HS-27A (cell line): ENCODE measurements around the gene S1PR1.

Source experiments
- DNase-seq: peaks from one replicate; pipeline ENCODE4 v3.0.0-alpha.2; 2012; ENCODE audit warnings: low read depth, missing footprints

The S1PR1 gene

DNA sequence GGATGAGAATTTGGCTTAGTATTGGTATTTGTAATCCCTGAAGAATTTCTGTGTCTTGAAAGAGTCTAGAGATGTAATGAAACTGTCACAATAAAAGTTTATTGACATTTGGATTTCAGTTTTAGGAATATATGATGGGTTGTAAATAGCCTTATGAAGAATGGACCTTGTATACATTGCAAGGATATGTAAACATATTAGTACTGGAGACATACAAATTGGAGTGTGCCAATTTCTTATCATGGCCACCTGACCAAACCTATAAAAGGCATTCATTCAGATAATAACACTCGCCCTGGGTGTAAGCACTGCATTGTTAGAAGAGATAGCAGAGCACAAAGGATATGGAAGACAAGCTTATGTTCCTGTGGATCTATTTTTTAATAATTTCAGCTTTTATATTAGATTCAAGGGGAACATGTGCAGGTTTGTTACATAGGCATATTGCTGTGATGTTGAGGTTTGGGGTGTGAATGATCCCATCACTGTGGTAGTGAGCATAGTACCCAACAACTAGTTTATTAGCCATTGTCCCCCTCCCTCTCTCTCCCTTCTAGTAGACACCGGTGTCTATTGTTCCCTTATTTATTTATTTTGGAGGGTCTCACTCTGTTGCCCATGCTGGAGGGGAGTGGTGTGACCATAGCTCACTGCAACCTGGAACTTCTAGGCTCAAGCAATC, 8.6 kb downstream of the S1PR1 start:
- DNase-seq = no peak

DNA sequence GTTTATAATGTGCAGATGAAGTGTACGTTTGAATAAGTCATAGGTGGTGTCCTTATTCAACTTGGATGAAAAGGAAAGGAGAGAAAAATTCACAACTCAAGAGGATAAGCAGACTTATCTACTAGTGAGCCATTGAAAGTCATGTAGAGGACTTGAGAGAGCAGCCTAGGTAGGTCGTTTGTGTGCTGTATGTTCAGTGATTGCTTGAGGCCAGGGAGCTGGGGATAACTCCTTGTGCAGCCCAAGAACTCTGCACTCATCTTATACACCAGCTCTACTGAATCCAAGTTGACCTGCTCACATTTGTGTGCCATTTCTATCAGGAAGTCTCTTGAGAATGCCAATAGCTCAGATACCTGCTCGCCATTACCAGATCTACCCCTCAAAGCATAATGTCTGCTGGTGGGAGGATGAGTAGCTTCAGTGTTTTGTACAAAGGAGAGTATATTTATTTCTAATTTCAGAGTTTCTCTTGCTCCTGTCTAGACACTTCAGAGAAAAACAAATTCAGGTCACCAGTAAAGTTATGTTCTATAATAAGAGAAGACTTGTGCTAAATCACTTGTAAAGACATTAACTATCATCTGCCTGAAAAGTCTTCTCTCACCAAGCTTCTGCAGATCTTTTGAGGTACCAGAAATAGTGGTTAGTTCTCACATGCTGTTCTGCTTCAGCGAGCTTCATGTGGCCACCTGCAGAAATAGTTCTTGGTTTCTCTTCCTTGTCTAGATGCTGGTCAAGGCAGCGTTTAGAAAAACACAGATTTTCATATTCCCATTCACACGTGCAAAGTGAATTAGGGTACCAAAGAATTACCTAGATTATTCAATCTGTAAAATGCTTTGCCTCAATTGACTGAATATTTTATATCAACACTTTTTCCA, 10.8 kb downstream of the S1PR1 start:
- no peak for DNase-seq

DNA sequence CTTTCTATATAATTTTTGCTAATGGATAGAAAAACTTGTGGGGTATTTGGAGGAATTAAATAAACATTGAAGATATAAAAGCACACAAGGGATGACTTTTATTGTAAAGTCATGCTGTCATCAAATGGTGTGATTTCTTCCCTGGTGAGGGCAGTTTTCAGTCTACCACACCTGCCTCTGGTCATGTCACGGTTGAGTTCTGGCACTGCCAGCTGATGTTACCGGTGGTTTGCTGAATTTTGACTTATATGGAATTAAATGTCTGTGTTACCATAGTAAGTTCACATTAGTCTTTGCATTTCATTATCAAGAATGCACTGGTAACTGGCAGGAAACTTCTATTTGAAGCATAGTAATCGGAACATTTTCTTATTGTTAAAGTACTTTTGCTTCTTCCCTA, 13.4 kb downstream of the S1PR1 start:
- DNase-seq = no peak

DNA sequence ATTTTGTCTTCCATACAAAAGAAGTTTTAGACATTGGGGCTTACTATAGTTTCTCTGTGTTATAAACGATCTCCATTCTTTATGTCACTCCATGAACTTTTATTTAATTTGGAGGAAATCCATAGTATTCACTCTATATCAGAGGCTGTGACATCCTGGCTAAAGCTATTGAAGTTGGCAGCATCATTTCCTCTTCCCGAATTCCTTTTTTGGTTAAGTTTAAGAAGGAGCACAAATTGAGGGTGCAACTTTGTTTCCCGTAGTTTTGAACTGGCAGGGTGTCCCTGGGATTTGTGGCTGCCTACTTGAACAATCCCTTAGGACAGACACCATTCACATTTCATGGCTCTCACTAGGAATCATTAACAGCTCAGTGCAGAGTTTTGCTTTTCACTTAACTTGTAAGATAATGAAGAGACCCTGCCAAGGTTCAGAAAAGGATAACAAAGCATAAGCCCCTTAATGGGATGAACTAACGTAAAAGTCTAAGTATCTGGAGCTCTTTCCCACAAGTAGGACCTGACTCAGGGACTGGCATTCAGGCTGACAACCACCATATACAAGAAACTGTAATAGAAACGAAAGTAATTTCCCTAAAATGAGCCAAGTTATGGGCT, 13.9 kb downstream of the S1PR1 start:
- DNase-seq = no peak

DNA sequence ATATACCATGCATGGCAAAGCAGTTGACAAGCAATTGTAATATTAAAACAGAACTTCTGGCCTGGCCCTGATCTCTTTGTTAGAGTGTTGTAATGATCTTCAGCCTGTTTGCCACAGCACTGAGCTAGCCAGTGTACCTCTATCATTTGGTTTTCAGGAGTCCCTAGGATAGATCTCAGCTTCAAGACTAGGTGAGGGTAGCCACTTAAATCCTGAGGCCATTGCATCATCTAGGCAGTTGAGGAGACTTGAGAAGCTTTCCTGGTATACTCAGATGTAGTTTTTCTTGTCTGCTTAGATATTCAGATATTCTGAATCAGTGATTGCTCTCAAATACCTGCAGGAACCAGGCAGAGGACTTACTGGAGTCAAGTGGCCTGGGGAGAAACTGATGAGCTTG, 14.7 kb downstream of the S1PR1 start:
- DNase-seq = no peak

DNA sequence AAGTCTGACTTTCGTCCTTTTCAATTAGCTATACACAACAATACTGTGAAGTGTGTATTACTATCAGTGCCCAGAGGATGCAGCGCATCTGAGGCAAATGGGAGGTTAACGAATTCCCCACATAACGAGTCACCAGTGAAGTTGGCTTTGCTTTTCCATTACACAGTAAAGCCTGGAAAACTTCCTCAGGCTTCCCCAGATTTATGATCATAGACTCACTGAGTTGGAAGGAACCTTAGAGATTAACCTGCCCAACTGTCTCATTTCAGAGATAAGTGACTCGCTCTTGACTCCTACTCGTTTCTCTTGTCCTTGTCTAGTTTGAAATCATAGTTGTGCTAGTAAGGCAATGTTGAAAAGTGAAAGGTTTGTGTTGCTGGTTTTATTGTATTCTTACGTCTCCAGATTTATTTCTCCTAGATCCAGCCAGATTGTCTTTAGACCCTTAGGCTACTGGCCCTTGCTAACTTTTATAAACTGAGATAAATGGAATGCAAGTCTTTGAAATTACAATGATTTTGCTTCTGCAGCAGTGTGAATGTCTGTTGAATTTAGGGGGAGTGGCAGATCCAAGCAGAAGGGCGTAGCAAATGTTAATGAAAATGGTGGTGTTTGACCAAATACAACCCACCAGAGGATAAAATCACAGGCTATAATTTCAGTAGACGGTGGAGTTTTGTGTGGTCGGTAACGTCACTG, 17.3 kb downstream of the S1PR1 start:
- no peak for DNase-seq

DNA sequence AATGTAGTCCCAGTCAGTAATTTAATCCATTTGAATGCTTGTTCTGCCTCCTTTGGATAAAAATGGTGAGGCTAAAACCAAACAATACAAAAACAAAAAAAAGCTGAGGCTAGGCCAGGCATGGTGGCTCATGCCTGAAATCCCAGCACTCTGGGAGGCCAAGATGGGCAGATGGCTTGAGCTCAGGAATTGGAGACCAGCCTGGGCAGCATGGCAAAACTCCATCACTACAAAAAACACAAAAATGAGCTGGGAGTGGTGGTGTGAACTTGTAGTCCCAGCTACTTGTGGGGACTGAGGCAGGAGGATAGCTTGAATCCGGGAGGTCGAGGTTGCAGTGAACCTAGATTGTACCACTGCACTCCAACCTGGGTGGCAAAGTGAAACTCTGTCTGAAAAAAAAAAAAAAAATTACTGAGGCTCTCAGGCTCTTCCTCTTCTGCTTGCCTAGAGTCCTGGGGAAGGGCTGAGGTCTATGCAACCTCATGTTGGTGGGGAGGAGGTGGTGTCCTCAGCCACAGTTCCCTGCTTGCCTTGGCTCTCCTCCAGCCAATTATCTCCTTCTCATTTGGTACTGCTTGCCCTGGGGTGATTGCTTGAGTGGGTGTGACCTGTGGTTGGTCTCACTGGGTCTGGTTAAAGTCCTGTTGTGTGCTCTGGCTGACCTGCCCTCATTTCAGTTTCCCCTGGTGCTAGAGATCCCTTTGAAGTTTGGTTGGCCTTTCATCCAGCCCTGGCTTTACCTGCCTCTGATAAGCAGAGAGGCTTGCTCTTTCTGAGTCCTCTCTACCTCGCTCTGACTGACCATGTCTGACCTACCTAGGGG, 20.9 kb downstream of the S1PR1 start:
- no peak for DNase-seq

DNA sequence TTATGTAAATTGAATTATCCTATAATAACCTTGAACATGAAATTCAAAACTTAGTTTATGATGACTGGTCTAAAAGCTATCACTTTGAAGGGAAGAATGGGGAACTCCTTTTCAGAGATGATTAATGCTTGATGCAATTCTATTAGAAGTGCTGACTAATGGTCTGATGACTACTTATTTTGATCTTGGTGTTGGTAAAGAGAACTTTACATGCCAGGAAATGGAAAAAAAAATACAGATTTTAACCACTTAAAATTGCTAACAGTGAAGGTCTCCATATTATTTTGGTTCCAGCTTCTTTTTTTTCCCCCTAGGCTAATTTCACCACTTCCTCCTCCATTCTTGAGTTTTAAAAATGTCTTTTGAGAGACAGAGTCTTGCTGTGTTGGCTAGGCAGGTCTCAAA, 22.9 kb downstream of the S1PR1 start:
- no peak for DNase-seq

DNA sequence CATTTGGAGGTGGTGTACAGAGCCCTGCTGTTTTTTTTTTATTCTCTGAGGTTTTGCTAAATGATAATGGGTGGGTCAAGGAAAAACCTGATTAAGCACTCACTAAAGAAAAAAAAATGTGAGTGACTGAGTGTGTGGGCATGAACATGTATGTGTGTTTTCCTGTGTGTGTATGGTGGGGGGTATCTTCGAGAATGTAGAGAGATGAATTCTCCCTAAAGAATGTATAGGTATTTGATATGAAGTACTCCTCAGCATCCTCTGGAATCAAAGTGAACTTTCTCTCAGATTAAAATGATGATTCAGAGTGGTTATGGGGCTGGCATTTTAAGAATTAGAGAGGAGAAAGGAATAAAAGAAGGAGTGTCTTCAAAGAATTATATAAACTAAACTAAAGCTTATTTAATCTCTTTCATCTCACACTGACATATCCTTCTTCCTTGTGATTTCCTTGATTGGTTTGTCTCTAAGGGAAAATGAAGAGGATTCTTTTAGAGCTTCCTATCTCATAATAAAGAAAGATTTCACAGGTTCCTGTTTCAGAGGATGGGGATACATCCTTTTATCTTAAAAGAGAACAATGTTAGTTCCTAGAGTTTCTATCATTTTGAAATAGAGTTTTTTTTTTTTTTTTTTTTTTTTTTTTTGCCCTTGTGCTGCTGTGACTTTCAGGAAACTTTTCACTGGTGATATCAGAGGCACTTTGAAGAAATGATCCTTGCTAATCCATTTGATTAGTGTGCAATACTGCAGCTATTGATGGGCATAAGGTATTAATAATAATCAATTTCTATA, 23.9 kb downstream of the S1PR1 start:
- DNase-seq = no peak

DNA sequence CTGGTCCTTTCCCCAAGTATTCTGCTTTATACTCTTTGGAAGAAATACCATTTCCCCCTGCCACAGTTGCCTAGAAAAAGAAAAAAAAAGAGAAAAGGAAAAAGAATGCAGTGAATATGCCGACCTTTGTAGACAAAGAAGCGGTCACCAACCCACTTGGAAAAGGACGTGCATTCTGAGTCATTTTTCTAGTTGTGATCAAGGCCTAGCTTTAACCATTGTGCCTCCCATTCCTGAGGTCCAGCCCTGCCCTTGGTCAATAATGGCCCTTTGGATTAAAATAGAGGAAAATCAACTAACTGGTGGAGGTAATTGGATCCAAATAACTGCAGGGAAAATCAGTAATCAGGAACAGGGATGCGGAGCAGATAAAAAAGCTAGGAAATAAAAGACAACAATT, 24.8 kb downstream of the S1PR1 start:
- no peak for DNase-seq

DNA sequence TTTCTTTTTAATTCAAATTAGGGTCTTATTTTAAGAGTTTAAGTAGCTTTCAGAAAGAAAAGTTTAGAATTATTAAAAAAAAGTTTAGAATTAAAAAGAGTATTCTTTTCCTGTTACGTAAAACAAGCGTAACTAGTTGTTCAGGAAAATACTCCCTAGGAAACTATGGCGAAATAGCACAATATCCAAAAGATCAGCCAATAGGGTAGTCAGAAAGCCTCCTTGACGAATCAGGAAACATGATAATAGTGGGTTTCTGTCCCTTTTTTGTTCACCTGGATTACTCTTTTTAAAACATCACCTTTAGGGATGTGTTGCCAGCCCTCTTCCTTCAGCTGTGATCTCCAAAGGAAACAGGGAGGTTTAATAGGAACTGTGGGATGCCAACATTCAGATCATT, 25.2 kb downstream of the S1PR1 start:
- no peak for DNase-seq

DNA sequence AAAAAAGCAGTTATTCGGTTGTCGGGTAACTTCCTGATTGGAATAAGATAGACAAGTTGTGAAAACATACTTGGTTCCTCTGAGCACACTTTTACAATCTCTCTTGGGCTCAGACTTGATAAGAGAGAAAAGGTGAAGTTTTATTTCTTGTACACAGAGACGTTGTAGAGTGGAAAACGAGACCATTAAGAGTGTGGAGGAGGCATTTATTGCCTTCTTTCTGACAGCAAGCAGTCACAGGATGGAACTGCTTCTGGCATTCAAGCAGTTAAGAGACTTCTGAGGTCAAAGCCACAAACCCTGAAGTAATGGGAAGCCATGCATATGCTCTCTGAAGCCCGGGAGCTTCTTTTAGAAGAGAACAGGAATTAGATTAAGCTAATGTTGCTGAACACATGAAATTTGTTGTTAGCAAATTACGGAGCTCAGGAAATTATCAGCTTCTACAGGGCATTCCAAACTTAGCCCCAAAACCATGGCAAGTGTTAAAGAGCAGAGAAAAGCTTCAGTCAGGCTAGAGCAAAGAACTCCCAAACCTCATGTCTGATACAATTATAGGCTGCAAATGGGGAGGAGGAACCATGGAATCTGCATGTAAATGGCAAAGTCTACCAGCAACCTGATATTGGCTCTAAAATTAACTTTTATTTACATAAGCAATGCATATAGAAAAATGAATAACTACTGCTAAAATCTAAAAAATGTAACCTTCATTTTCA, 26.0 kb downstream of the S1PR1 start:
- DNase-seq = no peak

DNA sequence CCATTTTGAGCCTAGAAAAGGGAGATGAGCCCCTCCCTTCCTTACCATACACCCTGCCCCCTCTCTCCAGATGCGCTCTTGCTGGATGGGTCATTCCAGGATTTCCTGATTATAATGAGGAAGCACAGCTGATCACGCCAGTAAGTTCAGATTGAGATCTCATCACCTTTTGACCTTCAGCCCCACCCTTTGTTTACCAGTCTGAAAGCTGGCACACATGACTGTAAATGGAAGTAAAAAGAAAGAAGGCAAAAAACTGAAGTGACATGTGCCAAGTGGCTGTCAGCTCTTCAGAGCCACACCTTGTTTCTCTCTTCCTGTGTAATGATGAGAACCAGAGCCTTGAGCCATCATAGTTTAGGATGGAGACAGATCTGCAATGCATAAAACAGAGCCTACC, 27.9 kb downstream of the S1PR1 start:
- DNase-seq = no peak

DNA sequence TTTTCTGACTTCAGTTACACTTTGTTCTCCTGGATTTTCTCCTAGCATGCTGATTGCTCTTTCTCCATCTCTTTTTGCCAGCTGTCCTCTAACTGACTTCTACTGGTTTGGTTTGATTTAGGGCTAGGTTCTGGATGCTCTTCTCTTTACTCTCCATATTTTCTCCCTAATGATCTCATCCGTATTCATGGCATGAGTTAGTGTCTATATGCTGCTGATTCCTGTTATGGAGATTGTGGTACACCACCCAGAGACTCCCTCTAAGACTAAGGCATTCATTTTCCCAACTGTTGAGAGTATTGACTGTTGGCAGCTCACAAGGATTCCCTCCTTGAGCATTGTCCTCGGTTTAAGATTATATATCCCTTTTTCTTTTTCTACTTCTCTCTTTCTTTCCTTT, 28.9 kb downstream of the S1PR1 start:
- DNase-seq = no peak

DNA sequence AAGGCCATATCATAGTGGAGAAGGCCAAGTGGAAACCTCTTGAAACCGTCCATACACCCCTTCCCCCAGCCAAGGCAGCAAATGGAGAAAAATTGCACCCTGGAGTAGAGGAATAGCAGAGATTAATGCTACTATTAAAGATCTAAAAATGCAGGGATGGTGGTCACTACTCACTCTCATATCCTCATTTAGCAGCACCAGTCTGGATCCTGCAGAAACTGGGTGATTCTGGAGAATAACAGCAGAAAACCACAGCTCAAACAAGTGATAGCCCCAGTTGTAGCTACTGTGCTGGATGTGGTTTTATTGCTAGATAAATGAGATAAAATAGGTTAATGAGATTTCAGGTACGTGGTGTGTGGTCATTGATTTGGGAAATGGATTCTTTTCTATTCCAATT, 30.3 kb downstream of the S1PR1 start:
- DNase-seq = no peak

DNA sequence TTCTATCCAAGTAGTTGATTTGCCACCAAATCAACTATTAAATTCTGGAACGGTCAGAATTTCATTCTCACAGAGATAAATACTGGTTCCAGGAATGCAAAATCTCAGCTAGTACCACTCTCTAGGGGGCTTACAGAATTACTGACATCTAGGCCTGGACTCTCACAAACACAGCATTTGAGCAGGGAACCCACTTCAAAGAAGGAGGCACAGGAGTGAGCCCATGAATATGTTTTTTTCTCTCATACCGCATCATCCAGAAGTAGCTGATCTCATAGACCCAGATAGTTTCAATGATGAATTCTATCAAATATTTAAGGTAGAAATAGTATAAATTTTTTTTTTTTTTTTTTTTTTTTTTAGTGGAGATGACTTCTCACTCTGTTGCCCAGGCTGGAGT, 32.1 kb downstream of the S1PR1 start:
- no peak for DNase-seq

DNA sequence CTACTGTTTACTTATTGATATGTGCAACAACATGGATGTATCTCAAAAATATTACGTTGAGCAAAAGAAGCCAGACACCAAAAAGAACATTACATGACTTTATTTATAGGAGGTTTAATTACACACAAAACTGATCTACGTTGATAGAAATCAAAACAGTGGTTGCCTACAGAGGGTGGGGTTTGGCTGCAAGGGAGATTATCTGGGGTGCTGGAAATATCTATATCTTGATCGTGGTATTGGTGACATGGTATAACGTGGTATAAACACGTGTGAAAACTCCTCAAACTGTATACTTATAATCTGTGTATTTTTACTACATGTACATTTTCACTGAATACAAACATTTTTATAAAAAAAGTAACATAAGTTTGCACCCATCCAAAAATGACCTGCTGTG, 38.9 kb downstream of the S1PR1 start:
- no peak for DNase-seq

DNA sequence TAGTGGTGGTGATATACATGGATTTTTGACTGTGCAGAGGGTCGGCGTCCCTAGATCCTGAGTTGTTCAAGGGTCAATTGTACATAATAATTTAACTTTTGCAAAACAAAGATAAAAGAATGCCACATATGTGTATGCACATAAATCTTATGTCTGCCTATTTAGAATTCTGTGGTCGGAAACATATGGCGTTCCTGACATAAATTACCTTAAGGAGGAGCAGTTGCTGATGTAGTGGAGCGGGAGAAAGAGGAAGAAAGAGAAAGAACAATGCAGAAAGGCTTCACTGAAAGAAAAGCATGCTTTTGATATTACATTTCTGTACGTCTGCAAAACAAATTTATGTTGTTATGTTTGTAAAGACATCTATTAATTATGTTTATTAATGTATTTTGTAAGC, 40.0 kb downstream of the S1PR1 start:
- DNase-seq = no peak

DNA sequence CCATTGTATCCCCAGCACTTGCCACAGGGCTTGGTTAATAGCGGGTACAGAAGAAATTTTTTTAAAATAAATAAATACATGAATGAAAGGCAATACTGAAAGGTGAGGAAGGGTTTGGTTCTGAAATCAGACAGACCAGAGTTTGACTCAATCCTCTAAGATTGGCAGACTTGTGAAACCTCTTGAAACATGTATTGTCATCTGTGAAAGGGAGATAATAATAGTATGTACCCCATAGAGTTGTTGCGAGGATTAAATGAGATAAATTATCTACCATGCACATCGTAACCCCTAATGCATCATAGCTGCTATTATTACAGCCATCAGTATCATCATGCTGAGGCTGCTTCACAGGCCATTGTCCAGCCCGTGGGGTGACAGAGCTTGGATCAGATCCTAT, 41.4 kb downstream of the S1PR1 start:
- no peak for DNase-seq

DNA sequence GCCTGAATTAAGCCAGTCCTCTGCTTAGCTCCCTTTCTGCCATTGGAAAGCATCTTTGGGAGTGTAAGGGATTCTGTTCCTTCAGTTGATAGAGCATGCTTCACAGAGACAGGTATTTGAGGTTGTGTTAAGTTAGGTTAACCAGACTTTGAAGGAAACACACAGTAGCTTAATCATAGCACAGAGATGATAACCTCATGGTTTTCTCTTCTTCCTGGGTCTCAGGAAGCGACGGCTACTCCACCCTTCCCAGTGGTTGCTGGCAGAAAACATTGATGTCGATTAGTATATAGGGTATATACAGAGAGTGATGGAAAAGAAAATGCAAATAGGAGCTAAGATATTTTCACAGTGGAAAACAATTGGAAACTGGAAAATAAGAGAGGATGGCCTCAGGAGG, 42.0 kb downstream of the S1PR1 start:
- DNase-seq = no peak
